SK-N-MC (cell line): ENCODE measurements around the gene ZNF784.
"Not testable (repeated sequence)": the region's sequence is repeated elsewhere in the genome, so short reads cannot be mapped to it uniquely, and the experiment has no call there.

Source experiments
- DNase-seq: peaks from one replicate; pipeline ENCODE4 v3.0.0-alpha.2; 2011; ENCODE audit warnings: low read depth, low spot score
- H3K27ac ChIP-seq: fragments of 200-600 bp; sonication (generic); 2 replicates; pipeline ENCODE4 v1.5.1; 2016; ENCODE audit warnings: mixed run types
- H3K36me3 ChIP-seq: fragments of 200-600 bp; sonication (generic); 2 replicates; pipeline ENCODE4 v1.6.1; 2017; ENCODE audit warnings: antibody characterized with exemption, low read length, mixed read lengths; ENCODE audit not compliant: insufficient read depth
- H3K4me3 ChIP-seq: fragments of 200-600 bp; sonication (generic); 2 replicates; pipeline ENCODE4 v1.5.1; 2016
- H3K9ac ChIP-seq: fragments of 200-600 bp; sonication (generic); 2 replicates; pipeline ENCODE4 v1.8.0; 2017; ENCODE audit warnings: mixed run types, mixed read lengths; ENCODE audit not compliant: insufficient read length
- H3K9me3 ChIP-seq: fragments of 200-600 bp; sonication (generic); 2 replicates; pipeline ENCODE4 v1.6.1; 2017; ENCODE audit warnings: low read depth, mild to moderate bottlenecking, antibody characterized with exemption, low read length, moderate library complexity, mixed read lengths
- EZH2 ChIP-seq: fragments of 200-600 bp; sonication (generic); IDR thresholded peaks from one replicate; pipeline ENCODE4 v1.6.1; 2017; ENCODE audit warnings: antibody characterized with exemption
- FOXP2 ChIP-seq: optimal IDR thresholded peaks from 2 replicates; pipeline ENCODE3; 2011; ENCODE audit warnings: mild to moderate bottlenecking, moderate library complexity; ENCODE audit not compliant: insufficient read depth; ENCODE audit errors: extremely low read length, control extremely low read depth
- POLR2AphosphoS5 ChIP-seq: IDR thresholded peaks from 2 replicates; pipeline ENCODE4 v1.6.1; 2012; ENCODE audit warnings: mild to moderate bottlenecking, low read depth, low read length, borderline replicate concordance

Gene ZNF784

DNA sequence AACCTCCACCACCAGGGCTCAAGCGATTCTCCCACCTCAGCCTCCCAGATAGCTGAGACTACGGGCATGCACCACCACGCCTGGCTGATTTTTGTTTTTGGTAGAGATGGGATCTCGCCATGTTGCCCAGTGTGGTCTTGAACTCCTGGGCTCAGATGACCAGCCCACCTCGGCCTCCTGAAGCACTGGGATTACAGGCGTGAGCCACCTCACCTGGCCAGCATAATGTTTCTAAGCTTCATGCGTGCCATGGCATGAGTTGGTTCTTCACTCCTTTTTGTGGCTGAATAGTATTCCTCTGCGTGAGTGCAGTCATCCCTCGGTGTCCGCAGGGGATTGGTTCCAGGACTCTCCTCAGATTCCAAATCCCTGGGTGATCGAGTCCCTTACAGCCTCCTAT, 39.5 kb downstream of the ZNF784 start:
- Histone ChIP-seq H3K9ac (peak overlapping the region; percentile 71), H3K4me3 (peak overlapping the region; percentile 66; the same call in 1 of the 2 replicates), H3K9me3 (no peaks in the 10 kb centered on the region), H3K36me3 (no peaks in the 10 kb centered on the region), H3K27ac (peak overlapping the region; percentile 96)
- no peak for TF ChIP-seq FOXP2
- TF ChIP-seq POLR2AphosphoS5: no peak
- TF ChIP-seq EZH2: no peak
- DNase-seq: no peak

DNA sequence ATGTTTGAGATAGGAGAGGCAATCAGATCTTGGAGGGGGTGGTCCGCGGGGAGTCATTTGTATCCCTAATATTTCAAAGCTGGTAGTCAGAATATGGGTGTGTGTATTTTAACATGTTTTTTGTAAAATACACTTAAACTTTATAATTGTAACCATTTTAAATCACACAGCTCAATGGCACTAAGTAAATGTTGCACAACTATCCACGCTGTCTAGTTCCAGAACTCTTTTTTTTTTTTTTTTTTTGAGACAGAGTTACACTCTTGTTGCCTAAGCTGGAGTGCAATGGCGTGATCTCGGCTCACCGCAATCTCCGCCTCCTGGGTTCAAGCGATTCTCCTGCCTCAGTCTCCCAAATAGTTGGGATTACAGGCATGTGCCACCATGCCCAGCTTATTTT, 40.5 kb downstream of the ZNF784 start:
- H3K36me3 ChIP-seq, H3K9ac ChIP-seq, DNase-seq, H3K4me3 ChIP-seq, H3K9me3 ChIP-seq: not testable (repeated sequence)
- H3K27ac ChIP-seq: peak overlapping the region; percentile 57; the same call in 1 of the 2 replicates

- not testable (repeated sequence) for DNase-seq, H3K9me3 ChIP-seq, H3K36me3 ChIP-seq, H3K4me3 ChIP-seq, H3K27ac ChIP-seq, H3K9ac ChIP-seq
These were observed 42.1 kb downstream of the ZNF784 start for GRCh38 chr19:55582284-55582683.

- no peak for DNase-seq
- H3K27ac ChIP-seq: no peak overlapping the region
- peaks cover 14% of the 10 kb centered on the region; the same call in 1 of the 2 replicates for H3K36me3 ChIP-seq
- H3K4me3 ChIP-seq: no peak overlapping the region
- no peaks in the 10 kb centered on the region for H3K9me3 ChIP-seq
- no peak overlapping the region for H3K9ac ChIP-seq
- TF ChIP-seq EZH2: no peak
- TF ChIP-seq POLR2AphosphoS5: no peak
- no peak for TF ChIP-seq FOXP2
These were observed 42.5 kb downstream of the ZNF784 start for GRCh38 chr19:55581823-55582223.

GRCh38 chr19:55581145-55581822, 43.1 kb downstream of the ZNF784 start:
- no peak for DNase-seq
- TF ChIP-seq EZH2 (no peak), FOXP2 (no peak), POLR2AphosphoS5 (no peak)
- H3K36me3 ChIP-seq: peaks cover 15% of the 10 kb centered on the region; the same call in 1 of the 2 replicates
- H3K9ac ChIP-seq: peak overlapping the region; percentile 62
- H3K4me3 ChIP-seq: peak overlapping the region; percentile 94
- H3K9me3 ChIP-seq: no peaks in the 10 kb centered on the region
- H3K27ac ChIP-seq: no peak overlapping the region

DNA sequence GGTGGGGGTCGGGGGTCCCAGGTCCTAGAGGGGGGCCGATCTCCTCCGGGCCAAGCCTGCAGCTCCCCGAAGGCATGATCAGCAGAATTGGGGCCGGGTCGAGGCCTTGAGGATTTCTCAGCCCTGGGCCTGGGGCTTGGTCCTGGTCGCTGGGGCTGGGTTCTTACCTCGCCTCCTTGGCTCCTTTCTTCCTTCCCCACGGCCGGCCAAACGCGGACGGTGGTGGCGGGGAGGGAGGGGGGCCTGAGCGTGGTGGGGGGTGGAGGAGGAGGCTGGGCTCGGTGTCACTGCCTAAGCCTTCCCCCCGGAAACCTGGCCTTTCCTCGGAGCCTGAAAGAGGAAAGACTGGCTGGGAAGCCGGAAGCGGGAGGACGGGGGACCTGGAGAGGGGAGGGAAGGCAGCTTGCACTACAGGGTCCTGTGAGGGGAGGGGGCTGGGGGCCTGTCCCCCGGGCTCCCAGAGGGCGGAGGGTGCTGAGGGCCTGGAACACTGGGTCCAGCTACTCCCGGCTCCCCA, 43.7 kb downstream of the ZNF784 start, which contains the start of gene ZNF579:
Gene ZNF579, minus strand, starts transcription at position 221 of the 517 bp plus-strand sequence. CDS start 1,209 bp downstream, outside the sequence.
- Histone ChIP-seq H3K9me3 (no peaks in the 10 kb centered on the region), H3K27ac (peak within 1 kb of the TSS; percentile 84; the same call in 1 of the 2 replicates), H3K9ac (peak within 1 kb of the TSS; percentile 96), H3K4me3 (peak within 1 kb of the TSS; percentile 94), H3K36me3 (peaks cover 15% of the 10 kb centered on the region; the same call in 1 of the 2 replicates)
- DNase-seq: no peak
- TF ChIP-seq POLR2AphosphoS5: peak; percentile 56; the same call in 1 of the 2 replicates
- TF ChIP-seq EZH2: no peak
- TF ChIP-seq FOXP2: no peak

- H3K27ac ChIP-seq: peak overlapping the region; percentile 84; the same call in 1 of the 2 replicates
- peaks cover 15% of the 10 kb centered on the region; the same call in 1 of the 2 replicates for H3K36me3 ChIP-seq
- H3K4me3 ChIP-seq: peak overlapping the region; percentile 94
- no peak for TF ChIP-seq EZH2
- TF ChIP-seq FOXP2: no peak
- TF ChIP-seq POLR2AphosphoS5: no peak
- peak overlapping the region; percentile 96 for H3K9ac ChIP-seq
- no peaks in the 10 kb centered on the region for H3K9me3 ChIP-seq
- DNase-seq: no peak
These were observed 44.4 kb downstream of the ZNF784 start for GRCh38 chr19:55579766-55580621.
